HCT116 (cell line): ENCODE measurements around the gene ADGRB3. TPM values are rescaled to one million over a fixed set of nuclear protein-coding genes. Genes with fewer than 3 reads are reported as not detected.

ENCODE experiments used
- ATAC-seq: fragments of 200-7000 bp; cut with Tn5 transposase; 2 replicates; pipeline ENCODE4 v1.9.1; 2020; ENCODE audit warnings: mild to moderate bottlenecking, moderate library complexity
- BruUV-seq: library from RNA; stranded (reverse); fragments of 400-500 nt; replicated peaks from 2 replicates; lab custom pipeline; 2021; lab: Mats Ljungman, UMichigan
- CTCF ChIA-PET: fragments of 300-600 bp; sonication (Branson Sonifier 250); formaldehyde crosslinking; loops from one replicate; lab custom pipeline; 2021; ENCODE audit warnings: antibody characterized with exemption; lab: Charles Lee
- POLR2A ChIA-PET: fragments of 300-600, 350-600 bp; sonication (Branson Sonifier 250); formaldehyde crosslinking; loops from one replicate; lab custom pipeline; 2021; ENCODE audit warnings: antibody characterized with exemption; lab: Charles Lee
- RAD21 ChIA-PET, 2 experiments: fragments of 300-600 bp; sonication (Branson Sonifier 250); formaldehyde crosslinking; loops; one replicate each; lab custom pipeline; 2023; ENCODE audit warnings: low total read pairs in 2 of 2; ENCODE audit not compliant: uncharacterized antibody in 2 of 2, unreplicated experiment in 2 of 2, low non-redundant PET in 1 of 2; lab: Charles Lee
- DNase-seq: peaks from one replicate; pipeline ENCODE4 v3.0.0-alpha.2; 2010; ENCODE audit warnings: low read depth, low spot score
- H2AFZ ChIP-seq: fragments of 200-600 bp; shearing (Covaris generic), sonication (generic); 2 replicates; pipeline ENCODE4 v1.6.1; 2017; ENCODE audit warnings: low read depth, mixed run types, mixed read lengths, antibody characterized with exemption, low read length; ENCODE audit not compliant: poor library complexity, severe bottlenecking
- H3K27ac ChIP-seq: 2 replicates; pipeline ENCODE4 v1.5.1; 2012; ENCODE audit warnings: low read depth, low read length
- H3K27me3 ChIP-seq: fragments of 200-600 bp; sonication (generic); 2 replicates; pipeline ENCODE4 v1.6.1; 2016; ENCODE audit warnings: mixed run types, low read length, mixed read lengths; ENCODE audit not compliant: insufficient read depth
- H3K36me3 ChIP-seq, 2 experiments: fragments of 200-500 bp in 1 of 2; fragments of 200-600 bp in 1 of 2; sonication (Bioruptor generic) in 1 of 2; sonication (generic) in 1 of 2; 2 replicates each; pipeline versions ENCODE4 v1.5.1 to v1.6.1; 2014 to 2016; ENCODE audit warnings: low read length in 2 of 2, inconsistent platforms in 1 of 2, mixed read lengths in 1 of 2, mixed run types in 1 of 2; ENCODE audit not compliant: insufficient read depth in 2 of 2, control insufficient read depth in 1 of 2
- H3K4me1 ChIP-seq, 2 experiments: fragments of 200-600 bp in 1 of 2; sonication (generic) in 1 of 2; 2 replicates each; pipeline versions ENCODE4 v1.5.1 to v1.6.1; 2012 to 2017; ENCODE audit warnings: low read length in 2 of 2, inconsistent platforms in 1 of 2, mild to moderate bottlenecking in 1 of 2, mixed read lengths in 1 of 2, mixed run types in 1 of 2, moderate library complexity in 1 of 2; ENCODE audit not compliant: insufficient read depth in 2 of 2, control insufficient read depth in 1 of 2
- H3K4me2 ChIP-seq: fragments of 200-600 bp; sonication (generic); 2 replicates; pipeline ENCODE4 v1.6.1; 2017; ENCODE audit warnings: mixed run types, low read length, mixed read lengths
- H3K4me3 ChIP-seq, 2 experiments: fragments of 200-600 bp in 1 of 2; sonication (generic) in 1 of 2; replicated peaks in 1 of 2; 2 replicates each; pipeline ENCODE4 v1.5.1; 2011 to 2016; ENCODE audit warnings: low read length in 2 of 2, control low read depth in 1 of 2, low read depth in 1 of 2, mild to moderate bottlenecking in 1 of 2, mixed read lengths in 1 of 2, mixed run types in 1 of 2
- H3K79me2 ChIP-seq: fragments of 200-600 bp; sonication (generic); 2 replicates; pipeline ENCODE4 v1.6.1; 2017; ENCODE audit warnings: mild to moderate bottlenecking, mixed run types, low read length, moderate library complexity, mixed read lengths; ENCODE audit not compliant: insufficient read depth
- H3K9ac ChIP-seq: fragments of 200-600 bp; sonication (generic); 2 replicates; pipeline ENCODE4 v1.6.1; 2016; ENCODE audit warnings: low read length, mixed read lengths
- H3K9me2 ChIP-seq: fragments of 200-600 bp; sonication (generic), shearing (Covaris generic); 2 replicates; pipeline ENCODE4 v1.6.1; 2017; ENCODE audit warnings: mixed run types, mild to moderate bottlenecking, moderate library complexity; ENCODE audit not compliant: insufficient read depth
- H3K9me3 ChIP-seq, 2 experiments: fragments of 200-500 bp in 1 of 2; fragments of 200-600 bp in 1 of 2; sonication (Bioruptor generic) in 1 of 2; sonication (generic) in 1 of 2; 2 replicates each; pipeline ENCODE4 v1.6.1; 2014 to 2017; ENCODE audit warnings: low read length in 2 of 2, mixed read lengths in 2 of 2, inconsistent platforms in 1 of 2, low read depth in 1 of 2, mild to moderate bottlenecking in 1 of 2, mixed run types in 1 of 2, moderate library complexity in 1 of 2; ENCODE audit not compliant: control insufficient read depth in 1 of 2, insufficient read depth in 1 of 2
- H4K20me1 ChIP-seq: fragments of 200-600 bp; sonication (generic), shearing (Covaris generic); 2 replicates; pipeline ENCODE4 v1.6.1; 2017; ENCODE audit warnings: mixed run types, mild to moderate bottlenecking, moderate library complexity; ENCODE audit not compliant: insufficient read depth
- ATF3 ChIP-seq: IDR thresholded peaks from 2 replicates; pipeline ENCODE4 v1.6.1; 2012
- CBX3 ChIP-seq: IDR thresholded peaks from 2 replicates; pipeline ENCODE4 v1.6.1; 2012; ENCODE audit warnings: low read depth
- CEBPB ChIP-seq: IDR thresholded peaks from 2 replicates; pipeline ENCODE4 v1.6.1; 2012; ENCODE audit warnings: low read depth
- CTCF ChIP-seq, 3 experiments: fragments of 200-600 bp in 1 of 3; sonication (generic) in 1 of 3; IDR thresholded peaks in 2 of 3; conservative IDR thresholded peaks in 1 of 3; 2 replicates each; pipeline ENCODE4 v1.5.1; 2012 to 2017; ENCODE audit warnings: low read depth in 2 of 3, low read length in 2 of 3, antibody characterized with exemption in 1 of 3, borderline replicate concordance in 1 of 3, control low read depth in 1 of 3, mild to moderate bottlenecking in 1 of 3, mixed read lengths in 1 of 3, mixed run types in 1 of 3, moderate library complexity in 1 of 3; ENCODE audit not compliant: insufficient read depth in 1 of 3
- ELF1 ChIP-seq: IDR thresholded peaks from 2 replicates; pipeline ENCODE4 v1.6.1; 2012; ENCODE audit warnings: low read depth, borderline replicate concordance
- EZH2 ChIP-seq: fragments of 200-600 bp; sonication (generic); IDR thresholded peaks from 2 replicates; pipeline ENCODE4 v1.6.1; 2017; ENCODE audit warnings: antibody characterized with exemption, mixed run types
- EZH2phosphoT487 ChIP-seq: fragments of 200-600 bp; IDR thresholded peaks from 2 replicates; pipeline ENCODE4 v1.6.1; 2018; ENCODE audit warnings: antibody characterized with exemption, borderline replicate concordance
- POLR2A ChIP-seq: IDR thresholded peaks from 2 replicates; pipeline ENCODE4 v1.7.0; 2011; ENCODE audit warnings: borderline replicate concordance; ENCODE audit not compliant: insufficient read depth, insufficient read length; ENCODE audit errors: extremely low read depth
- REST ChIP-seq: IDR thresholded peaks from 2 replicates; pipeline ENCODE4 v1.6.1; 2012; ENCODE audit warnings: low read depth
- SIN3A ChIP-seq: IDR thresholded peaks from 2 replicates; pipeline ENCODE4 v1.6.1; 2012; ENCODE audit warnings: low read depth
- SRF ChIP-seq: IDR thresholded peaks from 2 replicates; pipeline ENCODE4 v1.6.1; 2012; ENCODE audit warnings: low read depth
- ZFX ChIP-seq: fragments of 450-650 bp; IDR thresholded peaks from 2 replicates; pipeline ENCODE4 v1.6.1; 2017
- ZNF274 ChIP-seq: fragments of 200-500 bp; sonication (Bioruptor generic); IDR thresholded peaks from 2 replicates; pipeline ENCODE4 v1.6.1; 2014; ENCODE audit warnings: mild to moderate bottlenecking, low read depth, low read length, inconsistent platforms
- intact Hi-C: fragments of 100-400 bp; cut with micrococcal nuclease; formaldehyde crosslinking; loops from 2 replicates; pipeline ENCODE4 v1.10.0; 2022
- total RNA-seq: library from RNA; stranded (reverse); gene quantifications from one replicate; pipeline ENCODE4 v1.2.1, GENCODE V29; 2021; ENCODE audit not compliant: unreplicated experiment

Gene ADGRB3
- total RNA-seq, 1 experiment from 2014 or later = not detected

DNA sequence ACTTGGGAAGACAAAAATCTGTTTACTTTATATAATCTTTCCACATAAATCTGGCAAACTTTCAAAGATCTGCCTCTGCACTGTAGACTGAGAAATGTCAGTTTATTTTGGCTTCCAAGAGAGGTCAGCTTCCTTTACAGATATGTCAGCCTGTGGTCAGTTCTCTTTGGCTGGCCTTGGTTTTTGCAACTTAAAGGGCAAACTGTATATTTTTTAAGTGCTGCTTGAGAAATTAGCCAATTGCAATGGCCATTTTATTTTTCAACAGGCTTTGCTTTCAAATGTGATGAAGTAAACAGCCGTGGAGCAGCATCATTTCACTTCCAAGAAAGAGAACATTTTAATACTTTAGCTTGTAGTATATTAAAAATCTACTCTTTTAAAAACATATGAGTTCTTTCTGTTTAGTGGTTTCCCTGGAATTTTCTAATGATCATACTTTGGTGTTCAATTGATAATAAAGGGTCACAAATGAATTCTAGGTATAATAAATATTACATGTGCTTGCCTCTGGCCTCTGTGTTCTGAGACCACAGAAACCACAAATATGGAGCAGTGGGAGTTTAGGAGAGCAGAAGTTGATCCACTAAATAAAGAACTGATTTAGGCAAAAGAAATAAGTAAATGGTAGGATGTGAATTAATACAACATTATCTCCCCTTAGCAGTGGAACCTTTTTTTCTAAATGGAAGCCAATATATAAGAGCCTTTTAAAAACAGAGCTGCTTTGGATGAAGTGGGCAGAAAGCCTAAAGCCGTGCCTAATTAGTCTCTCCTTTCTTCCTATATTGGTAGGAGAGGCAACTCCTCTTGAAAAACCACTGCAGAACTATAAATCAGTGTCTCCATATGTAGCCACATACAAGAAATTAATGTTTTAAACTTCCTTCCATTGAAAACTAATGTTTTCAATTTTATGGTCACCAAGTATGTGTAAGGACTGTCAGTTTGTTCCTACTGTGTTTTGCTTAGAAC is 16.2 kb downstream of the ADGRB3 start (continued):
- TF ChIP-seq ATF3 (no peak), ELF1 (no peak), POLR2A (no peak), SRF (no peak), ZNF274 (no peak), ZFX (no peak)

- Histone ChIP-seq H3K4me2 (no peak overlapping the region), H3K9ac (no peak overlapping the region), H4K20me1 (no peaks in the 10 kb centered on the region), H3K36me3 (no peaks in the 10 kb centered on the region), H3K9me2 (no peaks in the 10 kb centered on the region), H2AFZ (no peak overlapping the region), H3K27me3 (no peaks in the 10 kb centered on the region), H3K4me1 (no peaks in the 10 kb centered on the region), H3K9me3 (peaks cover 12 to 14% of the 10 kb centered on the region in 2 experiments; a peak in 2 of 4 replicates), H3K79me2 (no peaks in the 10 kb centered on the region), H3K27ac (no peak overlapping the region), H3K4me3 (no peak overlapping the region)
- TF ChIP-seq REST (no peak), SIN3A (no peak), EZH2phosphoT487 (no peak), CEBPB (no peak), CBX3 (no peak), EZH2 (no peak), CTCF (IDR thresholded peaks at IDR 0.05 in 2 of 3, conservative IDR thresholded peaks at IDR 0.05 in 1 of 3; ENCODE audit: borderline replicate concordance in 1 of 3, insufficient read depth in 1 of 3, low read depth in 2 of 3, low read length in 2 of 3) (no peak)
- no peak for ATAC-seq
- BruUV-seq = no TSS peak
- RAD21 ChIA-PET = no interaction called here
- POLR2A ChIA-PET = no interaction called here
- DNase-seq = no peak
- CTCF ChIA-PET = no interaction called here
- intact Hi-C loops = no loop called here
Observed at GRCh38 chr6:68652117-68652536, 17.0 kb downstream of the ADGRB3 start.
